WTC11 (cell line): Measurements from ENCODE around the gene SUSD6.

Experiments used
- SP1 ChIP-seq: sonication (generic); formaldehyde crosslinking; conservative IDR thresholded peaks from 2 replicates; pipeline ENCODE4 v1.8.1; 2022; ENCODE audit warnings: missing genetic modification reagents
- TEAD4 ChIP-seq: sonication (generic); formaldehyde crosslinking; IDR thresholded peaks from 2 replicates; pipeline ENCODE4 v1.8.0; 2022; ENCODE audit warnings: mild to moderate bottlenecking, missing genetic modification reagents
- ZNF263 ChIP-seq: sonication (generic); formaldehyde crosslinking; IDR thresholded peaks from 2 replicates; pipeline ENCODE4 v1.8.1; 2022; ENCODE audit warnings: low read depth, mild to moderate bottlenecking, moderate library complexity, missing genetic modification reagents
- TF ChIP-seq, protein P1 (sequence below): fragments of 250-450 bp; sonication (Bioruptor Pico); IDR thresholded peaks from 2 replicates; pipeline ENCODE4 v1.8.0; 2021; ENCODE audit warnings: mild to moderate bottlenecking
- TF ChIP-seq, protein P2 (sequence below): fragments of 200-600 bp; IDR thresholded peaks from 2 replicates; pipeline ENCODE4 v1.8.0; 2022; ENCODE audit warnings: antibody characterized with exemption
- TF ChIP-seq, protein P3 (sequence below): sonication (generic); formaldehyde crosslinking; IDR thresholded peaks from 2 replicates; pipeline ENCODE4 v1.8.1; 2023; ENCODE audit warnings: mild to moderate bottlenecking, missing genetic modification reagents, moderate library complexity
- TF ChIP-seq, protein P4 (sequence below): sonication (generic); formaldehyde crosslinking; IDR thresholded peaks from 2 replicates; pipeline ENCODE4 v1.8.1; 2023; ENCODE audit warnings: mild to moderate bottlenecking, missing genetic modification reagents
- TF ChIP-seq, protein P5 (sequence below): sonication (generic); formaldehyde crosslinking; IDR thresholded peaks from 2 replicates; pipeline ENCODE4 v1.8.0; 2022; ENCODE audit warnings: mild to moderate bottlenecking, missing genetic modification reagents
- TF ChIP-seq, protein P6 (sequence below): sonication (generic); formaldehyde crosslinking; conservative IDR thresholded peaks from 2 replicates; pipeline ENCODE4 v1.8.1; 2022; ENCODE audit warnings: mild to moderate bottlenecking, missing genetic modification reagents

DNA sequence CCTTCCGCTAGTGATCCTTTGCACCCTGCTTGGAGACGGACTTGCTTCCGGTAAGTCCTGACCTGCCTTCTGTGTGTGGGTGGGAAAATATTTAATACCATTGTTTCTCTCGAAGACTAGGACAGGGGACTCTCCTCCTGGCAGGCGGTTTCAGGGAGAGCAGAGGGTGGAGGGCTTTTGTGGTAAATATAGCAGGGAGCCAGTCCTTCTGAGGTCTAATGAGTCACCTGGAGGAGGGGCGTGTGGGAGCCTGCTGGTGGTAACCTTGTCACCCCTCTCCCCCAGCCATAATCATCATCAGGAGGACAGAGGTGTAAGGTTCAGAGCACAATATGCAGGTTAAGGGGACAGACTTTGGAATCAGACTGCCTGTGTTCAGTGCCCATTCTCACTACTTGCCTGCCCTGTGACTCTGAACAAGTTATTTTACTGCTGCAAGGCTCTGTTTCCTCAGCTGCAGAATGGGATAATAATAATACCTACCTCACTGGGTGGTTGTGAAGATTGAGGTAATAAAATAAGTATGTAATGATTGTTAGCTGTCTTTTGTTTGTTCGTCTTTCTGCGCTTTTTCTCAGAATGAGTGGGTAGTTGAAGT, 47.4 kb downstream of the SUSD6 start:
- TF ChIP-seq TEAD4 (CRISPR knock-in tag) (no peak), ZNF263 (CRISPR knock-in tag) (no peak), SP1 (CRISPR knock-in tag) (no peak)
- TF ChIP-seq, protein P1, sequence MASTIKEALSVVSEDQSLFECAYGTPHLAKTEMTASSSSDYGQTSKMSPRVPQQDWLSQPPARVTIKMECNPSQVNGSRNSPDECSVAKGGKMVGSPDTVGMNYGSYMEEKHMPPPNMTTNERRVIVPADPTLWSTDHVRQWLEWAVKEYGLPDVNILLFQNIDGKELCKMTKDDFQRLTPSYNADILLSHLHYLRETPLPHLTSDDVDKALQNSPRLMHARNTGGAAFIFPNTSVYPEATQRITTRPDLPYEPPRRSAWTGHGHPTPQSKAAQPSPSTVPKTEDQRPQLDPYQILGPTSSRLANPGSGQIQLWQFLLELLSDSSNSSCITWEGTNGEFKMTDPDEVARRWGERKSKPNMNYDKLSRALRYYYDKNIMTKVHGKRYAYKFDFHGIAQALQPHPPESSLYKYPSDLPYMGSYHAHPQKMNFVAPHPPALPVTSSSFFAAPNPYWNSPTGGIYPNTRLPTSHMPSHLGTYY (CRISPR knock-in tag): no peak
- TF ChIP-seq, protein P2, sequence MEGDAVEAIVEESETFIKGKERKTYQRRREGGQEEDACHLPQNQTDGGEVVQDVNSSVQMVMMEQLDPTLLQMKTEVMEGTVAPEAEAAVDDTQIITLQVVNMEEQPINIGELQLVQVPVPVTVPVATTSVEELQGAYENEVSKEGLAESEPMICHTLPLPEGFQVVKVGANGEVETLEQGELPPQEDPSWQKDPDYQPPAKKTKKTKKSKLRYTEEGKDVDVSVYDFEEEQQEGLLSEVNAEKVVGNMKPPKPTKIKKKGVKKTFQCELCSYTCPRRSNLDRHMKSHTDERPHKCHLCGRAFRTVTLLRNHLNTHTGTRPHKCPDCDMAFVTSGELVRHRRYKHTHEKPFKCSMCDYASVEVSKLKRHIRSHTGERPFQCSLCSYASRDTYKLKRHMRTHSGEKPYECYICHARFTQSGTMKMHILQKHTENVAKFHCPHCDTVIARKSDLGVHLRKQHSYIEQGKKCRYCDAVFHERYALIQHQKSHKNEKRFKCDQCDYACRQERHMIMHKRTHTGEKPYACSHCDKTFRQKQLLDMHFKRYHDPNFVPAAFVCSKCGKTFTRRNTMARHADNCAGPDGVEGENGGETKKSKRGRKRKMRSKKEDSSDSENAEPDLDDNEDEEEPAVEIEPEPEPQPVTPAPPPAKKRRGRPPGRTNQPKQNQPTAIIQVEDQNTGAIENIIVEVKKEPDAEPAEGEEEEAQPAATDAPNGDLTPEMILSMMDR: no peak
- TF ChIP-seq, protein P3, sequence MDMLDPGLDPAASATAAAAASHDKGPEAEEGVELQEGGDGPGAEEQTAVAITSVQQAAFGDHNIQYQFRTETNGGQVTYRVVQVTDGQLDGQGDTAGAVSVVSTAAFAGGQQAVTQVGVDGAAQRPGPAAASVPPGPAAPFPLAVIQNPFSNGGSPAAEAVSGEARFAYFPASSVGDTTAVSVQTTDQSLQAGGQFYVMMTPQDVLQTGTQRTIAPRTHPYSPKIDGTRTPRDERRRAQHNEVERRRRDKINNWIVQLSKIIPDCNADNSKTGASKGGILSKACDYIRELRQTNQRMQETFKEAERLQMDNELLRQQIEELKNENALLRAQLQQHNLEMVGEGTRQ (CRISPR knock-in tag): no peak
- TF ChIP-seq, protein P4, sequence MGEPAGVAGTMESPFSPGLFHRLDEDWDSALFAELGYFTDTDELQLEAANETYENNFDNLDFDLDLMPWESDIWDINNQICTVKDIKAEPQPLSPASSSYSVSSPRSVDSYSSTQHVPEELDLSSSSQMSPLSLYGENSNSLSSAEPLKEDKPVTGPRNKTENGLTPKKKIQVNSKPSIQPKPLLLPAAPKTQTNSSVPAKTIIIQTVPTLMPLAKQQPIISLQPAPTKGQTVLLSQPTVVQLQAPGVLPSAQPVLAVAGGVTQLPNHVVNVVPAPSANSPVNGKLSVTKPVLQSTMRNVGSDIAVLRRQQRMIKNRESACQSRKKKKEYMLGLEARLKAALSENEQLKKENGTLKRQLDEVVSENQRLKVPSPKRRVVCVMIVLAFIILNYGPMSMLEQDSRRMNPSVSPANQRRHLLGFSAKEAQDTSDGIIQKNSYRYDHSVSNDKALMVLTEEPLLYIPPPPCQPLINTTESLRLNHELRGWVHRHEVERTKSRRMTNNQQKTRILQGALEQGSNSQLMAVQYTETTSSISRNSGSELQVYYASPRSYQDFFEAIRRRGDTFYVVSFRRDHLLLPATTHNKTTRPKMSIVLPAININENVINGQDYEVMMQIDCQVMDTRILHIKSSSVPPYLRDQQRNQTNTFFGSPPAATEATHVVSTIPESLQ (CRISPR knock-in tag): no peak
- TF ChIP-seq, protein P5, sequence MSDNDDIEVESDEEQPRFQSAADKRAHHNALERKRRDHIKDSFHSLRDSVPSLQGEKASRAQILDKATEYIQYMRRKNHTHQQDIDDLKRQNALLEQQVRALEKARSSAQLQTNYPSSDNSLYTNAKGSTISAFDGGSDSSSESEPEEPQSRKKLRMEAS (CRISPR knock-in tag): no peak
- TF ChIP-seq, protein P6, sequence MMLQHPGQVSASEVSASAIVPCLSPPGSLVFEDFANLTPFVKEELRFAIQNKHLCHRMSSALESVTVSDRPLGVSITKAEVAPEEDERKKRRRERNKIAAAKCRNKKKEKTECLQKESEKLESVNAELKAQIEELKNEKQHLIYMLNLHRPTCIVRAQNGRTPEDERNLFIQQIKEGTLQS: no peak
